Stimulated activated CD4-positive, alpha-beta T cell treated with anti-CD3 and anti-CD28 coated beads, Interleukin-1b, Interleukin-23, amount 100 ng/mL, for 4 hours (primary cell): ENCODE results near the gene SPATA32.

Source experiments
- DNase-seq, 2 donors: peaks; one replicate each; pipeline ENCODE4 v3.0.0-alpha.2; 2020; ENCODE audit warnings: low read depth in 2 of 2

The SPATA32 gene

DNA sequence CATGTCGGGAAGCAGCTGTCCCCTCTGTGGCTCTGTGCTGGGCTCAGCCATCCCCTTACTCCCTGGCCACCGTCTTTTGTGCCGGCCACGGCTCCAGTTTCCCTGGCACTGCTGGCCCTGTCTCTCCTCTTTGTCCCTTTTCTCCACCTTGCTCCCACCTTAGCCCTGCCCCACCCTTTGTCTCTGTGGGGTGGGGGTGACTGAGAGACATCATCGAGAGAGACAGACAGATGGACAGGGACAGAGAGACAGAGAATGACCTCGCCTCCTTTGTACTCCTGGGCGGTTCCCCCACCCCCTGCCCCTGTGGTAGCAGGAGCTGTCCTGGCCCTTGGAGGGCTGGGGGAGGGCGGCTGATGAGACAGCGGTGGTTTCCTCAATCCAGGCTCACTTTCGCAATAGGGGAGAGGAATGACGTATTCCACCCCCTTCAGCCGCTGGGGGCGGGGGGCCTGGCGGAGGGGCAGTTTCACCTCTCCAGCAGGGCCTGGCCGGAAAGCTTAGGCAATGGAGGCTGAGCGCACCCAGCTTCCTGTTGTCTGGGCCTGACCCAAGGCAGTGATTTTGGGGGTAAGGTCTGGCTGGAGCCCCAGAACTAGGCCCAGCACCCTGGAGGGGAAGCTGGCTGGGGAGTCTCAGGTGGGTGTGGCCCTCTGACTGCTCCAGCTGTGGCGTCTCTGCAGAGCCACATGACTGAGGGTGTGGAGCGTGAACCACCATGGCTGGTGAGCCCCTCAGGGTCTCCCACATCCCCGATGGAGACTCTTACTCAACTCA lies 32.9 kb downstream of the SPATA32 start:
- peak; percentile 50 to 81 for DNase-seq

DNA sequence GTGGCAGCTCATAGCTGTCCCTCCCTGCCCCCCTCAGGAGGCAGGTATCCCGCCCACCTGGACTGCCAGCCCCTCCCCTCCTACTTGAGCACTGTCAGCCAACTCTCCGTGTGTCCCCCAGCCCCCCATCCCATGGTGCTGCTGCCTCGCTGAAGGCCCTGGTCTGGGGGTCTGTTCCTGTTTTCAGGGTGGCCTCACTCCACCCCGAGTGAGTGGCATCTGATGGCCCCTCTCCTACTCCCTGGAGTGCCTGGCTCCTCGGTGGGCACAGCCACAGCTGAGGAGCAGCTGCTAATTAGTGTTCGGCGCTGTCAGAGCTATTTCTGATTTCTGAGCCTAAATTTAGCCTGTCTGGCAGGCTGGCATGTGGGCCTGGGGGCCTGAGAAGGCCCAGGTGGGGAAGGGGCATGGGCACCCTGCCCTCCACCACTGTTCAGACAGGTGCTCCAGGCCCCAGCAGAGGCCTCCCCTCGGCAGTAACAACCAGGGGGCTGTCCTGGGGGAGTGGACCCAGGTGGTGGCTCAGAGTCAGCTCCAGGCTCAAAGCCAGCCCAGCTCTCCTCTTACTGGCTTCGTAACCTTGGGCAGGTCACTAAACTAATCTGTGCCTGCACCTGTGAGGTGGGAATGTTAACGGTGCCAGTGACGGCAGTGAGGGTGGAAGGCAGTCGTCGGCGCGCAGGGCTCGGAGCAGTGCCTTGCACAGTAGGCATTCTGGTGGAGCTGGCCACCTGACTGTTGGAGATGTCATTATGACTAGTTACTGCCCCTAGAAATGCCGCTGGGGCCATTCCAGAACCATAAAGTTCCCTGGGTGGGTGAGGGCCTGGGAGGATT lies 33.8 kb downstream of the SPATA32 start:
- peak in 1 of 2 donors; percentile 35 for DNase-seq

DNA sequence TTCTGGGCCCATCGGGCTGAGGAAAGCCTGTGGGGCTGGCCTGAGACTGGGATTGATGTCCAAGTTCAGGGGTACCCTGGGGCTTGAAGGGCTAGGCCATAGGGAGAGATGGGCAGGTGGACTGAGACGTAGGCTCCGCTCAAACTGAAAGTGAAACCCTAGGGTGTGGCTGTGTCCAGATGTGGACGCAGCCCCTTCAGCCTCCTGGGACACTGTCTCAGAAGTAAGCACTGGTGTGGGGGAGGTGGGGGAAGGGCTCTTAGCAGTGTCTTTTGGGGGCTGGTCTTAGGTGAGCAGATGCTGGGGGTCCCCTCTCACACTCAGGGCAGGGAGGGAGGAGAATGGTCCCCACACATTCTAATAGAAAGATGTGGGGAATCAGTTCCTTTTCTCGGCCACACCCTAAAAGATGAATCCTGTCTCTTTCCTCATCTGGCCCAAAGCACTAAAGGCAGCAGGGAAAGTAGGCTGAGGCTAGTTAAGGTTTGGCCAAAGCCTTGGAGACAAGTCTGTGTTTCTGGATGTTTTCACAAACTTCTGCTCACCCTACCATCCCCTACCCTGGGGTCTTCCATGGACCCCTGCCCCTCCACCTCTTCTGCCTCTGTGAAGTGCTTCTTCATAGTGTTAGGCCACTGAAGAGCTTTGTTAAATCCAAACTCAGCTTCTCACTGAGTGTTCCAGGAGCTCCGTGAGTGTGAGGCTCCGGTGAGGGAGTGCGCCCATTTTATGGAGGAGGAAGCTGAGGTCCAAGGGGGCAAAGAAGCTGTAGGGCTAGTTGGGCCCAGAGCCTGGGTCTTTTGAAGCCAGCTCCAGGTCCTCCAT lies 34.6 kb downstream of the SPATA32 start:
- no peak for DNase-seq

DNA sequence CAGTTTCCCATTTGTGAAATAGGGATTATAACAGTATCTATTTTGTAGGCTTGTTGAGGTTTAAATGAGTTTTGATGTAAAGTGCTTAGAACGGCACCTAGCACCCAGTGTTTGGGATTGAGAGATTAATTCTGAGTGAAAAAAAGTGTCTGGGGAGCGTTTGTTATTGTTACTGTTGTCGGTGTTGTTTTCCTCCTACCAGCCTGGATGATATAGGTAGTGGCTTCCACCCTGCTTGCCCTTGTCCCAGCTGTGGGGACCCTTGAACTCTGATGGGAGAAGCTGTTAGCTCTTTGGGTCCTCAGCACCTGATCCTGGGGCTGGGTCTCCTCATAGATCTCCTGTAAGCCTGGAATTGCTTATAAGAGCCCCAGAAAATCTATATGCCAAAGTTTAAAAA lies 35.3 kb downstream of the SPATA32 start:
- DNase-seq = no peak

DNA sequence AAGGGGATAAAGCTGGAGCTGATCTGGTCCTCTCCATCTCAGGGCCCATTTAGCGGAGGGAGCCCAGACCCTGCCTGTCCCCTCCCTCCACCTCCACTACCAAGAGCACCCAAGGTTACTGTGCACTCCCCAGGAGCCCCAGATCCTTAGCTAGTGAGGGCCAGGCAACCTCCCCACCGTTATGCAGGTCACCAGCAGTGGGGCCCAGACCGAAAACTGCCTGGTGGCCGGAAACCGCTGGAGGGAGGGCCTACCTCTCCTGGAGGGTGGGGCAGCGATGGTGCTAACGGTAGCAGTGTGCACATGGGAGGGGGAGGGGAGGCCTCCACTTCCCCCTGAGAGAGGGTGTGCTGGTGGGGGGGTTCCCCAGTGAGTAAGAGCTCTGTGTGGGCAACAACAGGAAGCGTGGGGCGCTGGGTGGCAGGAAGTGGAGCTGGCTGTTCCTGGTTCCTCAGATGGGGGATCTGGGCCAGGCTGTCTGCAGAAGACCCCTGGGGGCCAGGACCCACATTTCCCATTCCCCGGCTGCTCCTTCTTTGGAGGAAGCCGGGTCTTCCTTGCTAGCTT lies 35.8 kb downstream of the SPATA32 start:
- DNase-seq = peak; percentile 91

DNA sequence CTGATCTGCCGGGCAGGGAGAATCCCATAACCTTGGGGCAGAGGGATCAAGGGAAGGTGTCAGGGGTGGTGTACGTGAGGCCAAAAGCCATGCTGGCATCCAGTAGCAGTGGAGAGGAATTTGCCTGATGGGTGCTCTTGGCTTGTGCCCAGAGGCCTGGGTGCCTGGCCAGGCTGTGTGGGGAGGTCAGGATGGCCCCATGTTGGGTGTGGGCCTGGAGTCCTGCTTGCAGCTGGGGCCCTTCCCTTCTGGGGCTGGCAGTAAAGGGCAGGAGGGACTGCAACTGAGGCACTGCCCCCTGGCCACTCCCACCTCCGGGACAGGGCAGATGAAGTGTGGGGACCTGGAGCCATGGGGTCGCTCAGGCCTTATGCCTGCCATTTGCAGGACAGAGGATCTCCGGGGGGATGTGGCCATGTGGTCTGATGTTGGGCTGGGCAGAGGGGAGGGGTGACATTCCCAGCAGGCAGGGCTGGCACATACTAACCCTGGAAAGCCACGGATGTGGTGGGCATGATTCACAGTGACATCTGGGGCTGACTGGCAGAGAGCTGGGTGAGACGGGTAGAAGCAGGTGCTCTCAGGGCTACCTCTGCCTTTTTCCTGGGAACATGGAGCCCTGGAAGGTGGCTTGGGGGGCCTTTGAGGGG lies 36.7 kb downstream of the SPATA32 start:
- DNase-seq = peak in 1 of 2 donors; percentile 43

DNA sequence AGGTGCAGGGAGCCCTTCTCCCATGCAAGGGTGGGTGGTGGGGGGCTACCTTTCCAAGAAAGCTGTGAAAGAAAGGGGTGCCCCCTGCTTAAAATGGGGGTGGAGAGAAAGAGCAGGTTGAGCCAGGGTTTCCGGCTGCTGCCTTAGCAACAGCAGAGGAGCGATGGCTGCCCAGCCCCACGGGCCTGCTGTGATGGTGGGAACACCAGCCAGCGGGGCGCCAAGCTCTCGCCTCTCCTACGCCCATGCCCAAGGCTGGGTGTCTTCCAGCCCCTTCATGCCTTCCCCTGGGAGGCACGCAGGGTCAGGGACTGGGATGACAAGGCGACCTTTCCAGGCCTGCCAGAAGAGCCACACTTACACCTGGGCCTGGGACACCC lies 37.2 kb downstream of the SPATA32 start:
- no peak for DNase-seq

DNA sequence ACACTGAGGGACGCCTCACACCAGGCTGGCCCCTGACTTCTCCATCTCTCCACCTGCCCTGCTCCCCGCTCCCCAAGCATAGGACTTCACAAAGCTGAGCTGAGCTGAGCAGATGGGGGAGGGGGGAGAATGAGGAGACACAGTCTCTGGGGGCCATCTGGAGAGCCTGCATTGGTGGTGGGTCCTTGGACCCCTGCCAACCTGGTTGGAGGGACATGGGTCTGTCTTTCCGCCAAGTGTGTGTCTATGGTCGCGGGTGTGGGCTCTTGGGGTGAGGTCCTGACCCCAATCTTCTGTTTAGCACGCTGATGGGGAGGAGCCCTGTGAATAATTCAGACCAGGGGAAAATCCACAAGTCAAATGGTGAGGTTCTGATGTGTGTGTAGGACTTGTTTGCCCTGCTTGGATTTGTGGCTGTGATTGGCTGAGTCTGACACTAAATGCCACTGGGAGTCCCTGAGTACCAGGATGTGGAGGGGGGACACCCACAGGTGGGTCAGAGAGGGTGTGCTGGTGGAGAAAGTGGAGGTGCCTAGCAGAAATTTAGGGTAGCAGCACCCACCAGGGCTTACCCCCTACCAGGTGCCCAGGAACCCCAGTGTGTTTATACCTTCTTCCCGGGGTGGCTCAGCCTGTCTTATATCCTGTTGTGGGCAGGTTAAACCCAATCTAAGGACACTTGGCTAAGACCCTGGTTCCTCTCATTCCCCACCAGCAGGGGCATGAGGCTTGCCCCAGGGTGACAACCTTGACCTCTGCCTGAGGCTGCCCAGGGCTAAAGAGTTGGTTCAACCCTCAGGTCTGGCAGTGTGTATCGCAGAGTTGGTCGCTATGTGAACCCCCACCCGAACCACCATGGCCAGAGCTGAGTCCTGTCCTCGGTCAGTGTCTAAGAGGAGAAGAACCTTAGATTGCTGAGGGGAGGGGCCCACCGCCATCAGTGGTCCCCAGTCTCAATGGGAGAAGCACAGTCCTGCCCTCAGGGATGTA lies 38.1 kb downstream of the SPATA32 start:
- DNase-seq = peak in 1 of 2 donors; percentile 26

DNA sequence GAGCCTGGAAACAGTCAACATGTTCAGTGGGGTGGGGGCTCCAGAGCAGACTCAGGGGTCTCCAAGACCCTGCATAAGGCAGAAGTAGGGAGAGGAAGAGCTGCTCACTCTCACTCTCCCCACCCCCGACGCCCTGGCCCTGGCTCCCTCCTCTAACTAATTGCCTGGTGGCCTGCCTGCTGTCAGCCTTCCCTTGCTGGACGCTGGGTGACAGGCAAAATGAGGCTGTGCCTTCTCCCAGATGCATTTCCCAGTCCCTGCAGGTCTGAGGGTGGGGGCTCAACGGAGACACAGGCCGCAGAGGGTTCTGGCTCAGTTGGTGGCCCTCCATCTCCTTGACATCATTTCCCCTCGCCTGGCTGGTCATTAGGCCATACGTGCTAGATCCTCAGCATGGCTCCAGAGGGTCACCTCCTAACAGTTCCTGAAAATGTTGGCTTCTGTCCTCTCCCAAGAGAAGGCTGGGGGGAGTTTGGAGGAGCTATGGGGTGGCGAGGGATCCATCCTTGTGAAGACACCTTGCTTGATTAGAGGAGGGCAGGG lies 38.8 kb downstream of the SPATA32 start:
- DNase-seq = no peak

DNA sequence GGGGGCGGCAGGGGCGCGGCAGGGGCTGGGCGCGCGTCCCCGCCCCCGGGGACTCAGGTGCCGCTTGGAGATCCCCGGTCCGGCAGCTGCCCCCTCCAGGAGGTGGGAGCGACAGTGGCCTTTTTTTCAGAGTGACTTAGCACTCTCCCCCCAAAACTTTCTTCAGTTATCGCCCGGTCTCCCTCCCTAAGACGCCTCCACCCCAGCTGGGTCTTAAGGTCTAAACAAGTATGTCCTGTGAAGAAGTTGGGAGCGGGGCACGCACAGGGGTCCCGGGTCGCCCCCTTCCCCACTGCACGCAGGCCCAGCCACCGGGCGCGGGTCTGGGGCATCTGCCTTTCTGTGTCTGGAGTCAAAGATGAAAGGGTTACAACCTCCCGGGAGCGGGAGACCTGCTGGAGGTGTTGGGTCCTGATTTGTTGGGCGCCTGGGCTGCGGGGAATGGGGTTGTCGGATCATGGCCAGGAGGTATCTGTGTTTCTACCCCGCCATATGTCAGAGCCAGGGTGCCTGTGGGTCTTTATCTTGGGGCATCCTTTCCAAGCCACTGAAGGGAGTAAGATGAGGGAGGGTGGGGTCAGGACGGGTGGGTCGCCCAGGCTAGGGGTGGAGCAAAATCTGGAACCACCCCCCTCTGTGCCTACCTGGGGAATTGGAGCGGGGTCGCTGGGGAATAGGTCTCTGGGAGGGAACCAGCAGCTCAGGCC lies 39.5 kb downstream of the SPATA32 start:
- DNase-seq = peak in 1 of 2 donors; percentile 52

DNA sequence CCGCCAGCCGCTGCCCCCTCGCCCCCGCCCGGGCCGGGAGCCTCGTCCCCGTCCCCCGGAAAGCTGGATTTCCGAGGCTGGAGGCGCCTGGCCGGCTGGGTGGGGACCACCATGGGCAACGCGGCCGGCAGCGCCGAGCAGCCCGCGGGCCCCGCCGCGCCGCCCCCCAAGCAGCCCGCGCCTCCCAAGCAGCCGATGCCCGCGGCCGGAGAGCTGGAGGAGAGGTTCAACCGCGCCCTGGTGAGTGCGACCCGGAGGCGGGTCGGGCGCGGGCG lies 39.9 kb downstream of the SPATA32 start:
- DNase-seq = no peak

DNA sequence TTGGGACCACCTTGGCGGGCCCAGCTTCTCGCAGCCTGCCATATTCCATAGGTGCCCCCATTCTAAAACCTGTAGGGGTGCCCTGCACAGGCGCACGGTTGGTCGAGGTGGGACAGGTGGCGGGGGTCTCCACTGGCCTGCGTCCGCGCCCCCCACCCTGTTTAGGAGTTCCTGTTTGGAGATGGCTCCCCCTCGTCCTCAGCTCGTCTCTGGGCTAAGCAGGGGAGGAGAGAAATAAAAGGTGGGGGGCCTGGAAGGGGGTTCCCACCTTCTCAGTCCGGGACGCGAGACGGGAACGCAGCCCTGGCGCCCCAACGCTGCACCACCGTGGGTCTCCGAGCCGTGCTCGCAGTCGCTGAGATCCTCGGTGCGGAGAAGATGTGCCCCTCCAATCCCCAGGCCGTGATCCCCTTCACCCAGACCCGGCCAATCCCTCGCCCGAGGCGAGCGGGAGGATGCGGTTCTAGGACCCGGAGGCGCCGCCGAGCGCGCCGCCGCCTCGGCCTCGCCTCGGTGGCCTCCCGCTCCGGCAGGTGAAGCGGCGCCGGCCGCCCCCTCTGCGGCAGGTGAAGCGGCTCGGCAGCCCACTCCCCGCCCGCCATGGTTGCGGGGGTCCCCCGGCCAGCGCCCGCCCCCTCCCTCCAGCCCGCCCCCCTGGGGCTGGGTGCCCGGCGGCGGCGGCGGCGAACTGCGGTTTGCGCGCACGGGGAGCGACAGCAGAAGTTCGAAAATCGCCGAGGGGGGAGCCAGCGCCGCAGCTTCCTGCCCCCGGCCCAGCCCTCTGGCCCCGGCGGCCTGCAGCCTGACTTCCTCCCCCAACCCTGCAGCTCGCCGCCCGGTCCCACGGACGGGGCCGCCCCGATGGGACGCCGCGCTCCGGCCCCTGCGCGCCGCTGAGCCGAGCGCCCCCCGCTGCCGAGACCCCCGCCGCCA lies 40.5 kb downstream of the SPATA32 start, which contains the start of gene FMNL1:
TSS of gene FMNL1 (plus strand) at position 805 of the 933 bp plus-strand sequence. CDS start 240 bp downstream, outside the sequence.
- DNase-seq = peak in 1 of 2 donors; percentile 51

DNA sequence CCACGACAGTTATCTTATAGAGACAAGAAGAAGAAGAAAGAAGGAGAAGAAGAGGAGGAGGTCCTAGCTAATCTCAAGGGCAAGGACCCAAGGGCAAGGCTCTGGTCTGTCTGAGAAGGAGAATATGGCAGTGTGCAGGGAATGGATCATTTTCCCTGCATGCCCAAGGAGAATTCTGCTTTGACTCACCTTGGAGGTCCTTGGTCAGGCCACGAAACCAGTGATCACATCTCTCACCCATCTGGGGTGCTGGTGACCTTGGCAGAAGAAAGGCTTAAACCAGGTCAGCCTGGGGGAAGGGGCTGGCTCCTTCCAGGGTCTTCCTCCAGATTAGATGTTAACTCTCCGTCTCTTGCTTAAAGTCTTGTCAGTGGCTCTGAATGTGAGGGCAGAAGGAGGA lies 41.8 kb downstream of the SPATA32 start:
- DNase-seq = no peak

DNA sequence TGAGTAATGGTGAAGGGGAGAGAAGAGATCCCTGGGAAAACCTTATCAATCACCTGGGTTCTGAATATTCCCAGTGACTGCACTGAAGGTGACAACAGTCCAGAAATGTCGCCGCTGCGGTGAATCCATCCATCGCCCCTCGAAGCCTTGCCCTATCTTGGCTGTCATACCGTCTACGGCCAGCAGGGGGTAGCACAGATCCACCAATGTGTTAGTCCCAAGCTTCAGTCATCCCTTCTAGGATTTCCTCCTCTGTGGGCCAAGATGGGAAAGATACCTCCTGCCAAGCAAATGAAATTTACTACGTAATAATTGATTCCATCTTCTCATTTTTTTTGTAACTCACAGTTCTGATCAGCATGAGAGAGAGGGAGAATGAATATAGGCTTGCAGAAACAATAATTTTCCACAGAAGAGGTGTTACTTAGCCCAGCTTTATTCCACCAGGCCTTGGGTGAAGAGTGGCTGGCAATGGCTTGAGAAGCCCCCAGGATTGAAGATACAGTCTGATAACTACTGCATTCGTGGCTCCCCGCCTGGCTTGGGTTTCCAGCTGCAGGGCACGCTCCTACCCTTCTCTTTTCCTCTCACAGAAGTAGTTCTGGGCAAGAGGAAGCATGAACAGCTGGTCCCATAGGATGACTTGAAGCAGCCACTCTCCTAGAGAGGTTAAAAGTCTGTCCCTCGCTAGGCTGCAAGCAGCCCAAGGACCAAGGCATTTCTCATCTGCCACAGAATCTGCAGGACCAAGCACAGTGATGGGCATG lies 42.8 kb downstream of the SPATA32 start:
- peak; percentile 88 to 90 for DNase-seq
